ENCODE results near the gene RNF111.
A peak's percentile ranks its signal among the peaks of the same experiment; 100 is the strongest.
"Not testable (repeated sequence)": the region's sequence is repeated elsewhere in the genome, so short reads cannot be mapped to it uniquely, and the experiment has no call there.

RNF111 gene

GRCh38 chr15:59059076-59059597, 71.7 kb downstream of the RNF111 start:
- DNase-seq (ENCODE audit: low spot score) = no peak

DNA sequence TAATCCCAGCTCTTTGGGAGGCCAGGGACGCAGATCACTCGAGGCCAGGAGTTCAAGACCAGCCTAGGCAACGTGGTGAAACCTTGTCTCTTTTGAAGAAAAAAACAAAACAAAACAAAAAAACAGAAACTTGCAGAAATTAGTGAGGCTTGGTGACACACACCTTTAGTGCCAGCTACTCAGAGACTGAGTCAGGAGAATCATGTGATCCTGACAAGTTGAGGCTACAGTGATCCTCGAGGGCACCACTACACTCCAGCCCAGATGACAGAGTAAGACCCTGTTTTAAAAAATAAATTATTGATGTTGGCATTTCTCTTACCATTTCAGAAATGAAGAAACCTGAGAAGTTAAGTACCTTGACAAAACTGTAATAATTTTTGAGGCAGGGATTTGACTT, 72.9 kb downstream of the RNF111 start:
- DNase-seq (ENCODE audit: low spot score) = no peak

GRCh38 chr15:59063042-59063441, 75.6 kb downstream of the RNF111 start:
- DNase-seq (ENCODE audit: low spot score) = no peak

DNA sequence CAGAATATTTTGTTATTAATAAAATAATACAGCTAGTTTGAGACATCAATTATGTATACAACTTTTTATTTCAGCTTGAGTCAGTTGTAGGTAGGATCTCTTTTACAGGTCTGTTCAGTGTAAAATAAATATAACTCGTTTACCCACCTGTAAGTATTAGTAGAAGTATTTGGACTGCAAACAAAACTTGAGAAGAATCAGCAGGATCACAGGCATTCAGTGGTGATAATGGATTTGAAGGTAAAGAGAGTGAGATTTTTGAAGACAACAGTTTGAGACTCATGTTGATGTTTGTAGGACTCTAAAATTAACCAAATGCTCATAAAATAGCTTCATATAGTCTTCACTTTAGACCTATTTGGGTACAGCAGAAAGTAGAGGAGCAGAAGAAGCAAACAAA, 82.0 kb downstream of the RNF111 start:
- no peak for DNase-seq (ENCODE audit: low spot score)

DNA sequence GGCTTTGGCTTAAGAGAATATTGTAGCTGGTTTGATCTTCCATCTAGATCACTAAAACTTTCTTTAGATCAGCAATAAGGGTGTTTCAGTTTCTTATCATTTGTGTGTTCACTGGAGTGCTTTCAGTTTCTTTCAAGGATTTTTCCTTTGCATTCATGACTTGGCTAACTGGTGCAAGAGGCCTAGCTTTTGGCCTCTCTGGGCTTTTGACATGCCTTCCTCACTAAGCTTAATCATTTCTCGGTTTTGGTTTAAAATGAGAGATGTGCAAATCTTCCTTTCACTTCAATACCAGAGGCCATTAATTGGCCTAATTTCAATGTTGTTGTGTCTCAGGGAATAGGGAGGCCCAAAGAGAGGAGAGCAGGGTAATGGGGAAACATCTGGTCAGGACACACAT, 87.1 kb downstream of the RNF111 start:
- no peak for DNase-seq (ENCODE audit: low spot score)

DNA sequence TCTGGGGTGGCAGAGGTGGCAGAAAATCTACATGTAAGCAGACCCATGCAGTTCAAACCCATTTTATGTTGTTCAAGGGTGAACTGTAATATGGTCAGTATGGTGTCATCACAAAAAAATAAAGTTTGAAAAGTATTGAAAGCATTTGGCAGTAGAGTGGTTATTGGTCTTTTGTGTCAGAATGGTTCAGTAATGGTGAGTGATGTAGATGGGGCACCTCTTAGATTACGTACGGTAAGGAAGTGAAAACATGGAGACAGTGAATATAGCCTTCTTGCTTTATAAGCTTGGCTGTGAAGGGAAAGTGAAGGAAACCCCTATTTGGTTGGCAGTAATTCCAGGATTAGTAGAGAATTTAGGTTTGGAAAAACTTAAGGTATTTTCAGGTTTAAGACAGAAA, 100.3 kb downstream of the RNF111 start:
- no peak for DNase-seq (ENCODE audit: low spot score)

GRCh38 chr15:59094077-59094476, 106.6 kb downstream of the RNF111 start:
- no peak for DNase-seq (ENCODE audit: low spot score)

DNA sequence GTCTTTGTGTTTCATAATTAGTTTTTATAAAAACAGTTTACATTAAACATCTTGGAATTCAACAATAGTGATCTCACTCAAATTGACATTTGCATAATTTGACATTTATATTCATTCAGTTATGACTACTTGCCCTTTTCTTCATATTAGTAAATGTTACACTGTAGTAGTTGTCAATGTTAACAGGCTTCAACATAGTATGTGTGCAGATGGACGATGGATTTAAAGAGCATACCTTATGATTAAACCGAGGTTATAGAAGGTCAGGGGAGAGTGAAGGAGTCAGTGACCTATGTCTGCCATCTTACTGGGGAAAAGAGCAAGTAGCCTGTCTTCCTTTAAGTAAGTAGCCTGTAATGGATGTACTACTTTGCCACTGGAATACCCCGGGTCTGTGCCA, 109.0 kb downstream of the RNF111 start:
- DNase-seq (ENCODE audit: low spot score) = no peak

GRCh38 chr15:59099162-59099685, 111.8 kb downstream of the RNF111 start:
- no peak for DNase-seq (ENCODE audit: low spot score)

DNA sequence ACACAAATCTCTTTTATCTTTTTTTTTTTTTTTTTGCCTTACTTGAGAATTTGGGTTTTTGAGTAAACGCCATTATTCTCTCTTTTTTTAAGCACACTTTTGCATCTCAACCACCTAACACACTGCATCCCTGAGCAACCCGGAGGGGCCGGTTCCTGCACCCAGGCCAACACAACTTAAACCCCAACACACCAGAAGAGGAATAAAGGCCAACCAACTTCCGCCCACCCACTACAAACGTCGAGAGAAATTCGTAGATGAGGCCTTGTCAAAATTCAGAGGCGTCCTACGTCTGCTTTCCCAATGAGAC, 117.1 kb downstream of the RNF111 start:
- no peak for DNase-seq (ENCODE audit: low spot score)

DNA sequence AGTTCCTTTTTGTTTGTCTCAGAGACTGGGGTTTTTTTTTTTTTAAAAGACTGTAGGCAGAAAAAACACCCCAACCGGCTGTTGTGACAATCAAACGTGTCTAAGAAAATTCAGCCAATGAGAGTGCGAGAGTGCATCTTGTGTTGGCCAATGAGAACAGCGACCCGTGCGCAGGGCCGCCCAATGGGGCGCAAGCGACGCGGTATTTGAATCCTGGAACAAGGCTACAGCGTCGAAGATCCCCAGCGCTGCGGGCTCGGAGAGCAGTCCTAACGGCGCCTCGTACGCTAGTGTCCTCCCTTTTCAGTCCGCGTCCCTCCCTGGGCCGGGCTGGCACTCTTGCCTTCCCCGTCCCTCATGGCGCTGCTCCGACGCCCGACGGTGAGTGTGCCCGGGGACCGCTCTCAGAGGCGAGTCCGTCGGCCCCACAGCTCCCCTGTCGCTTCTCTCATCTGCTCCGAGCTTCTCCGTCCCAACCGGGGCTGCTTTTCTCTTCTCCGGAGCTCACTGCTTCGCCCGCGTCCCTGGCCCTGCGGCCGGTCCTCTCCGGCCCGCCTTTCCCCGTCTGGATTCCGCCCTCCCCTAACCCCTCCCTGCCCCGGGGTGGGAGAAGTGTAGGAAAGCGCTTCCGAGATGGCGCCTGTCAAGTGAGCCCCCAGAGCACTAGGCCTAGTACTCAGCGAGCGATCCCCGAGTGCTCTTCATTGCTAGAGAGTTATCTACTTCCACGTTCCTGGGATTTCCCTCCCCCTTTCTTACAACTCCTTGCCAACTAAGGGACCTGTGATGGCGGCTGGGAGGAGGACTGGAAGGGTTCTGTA, 117.7 kb downstream of the RNF111 start, which contains the start of gene CCNB2:
CCNB2 (plus strand) TSS at position 235 of the 821 bp plus-strand sequence; CDS start at position 358, 123 bp downstream.
- DNase-seq (ENCODE audit: low spot score) = peak; percentile 98

GRCh38 chr15:59105854-59106253, 118.4 kb downstream of the RNF111 start:
- DNase-seq (ENCODE audit: low spot score) = peak; percentile 16

DNA sequence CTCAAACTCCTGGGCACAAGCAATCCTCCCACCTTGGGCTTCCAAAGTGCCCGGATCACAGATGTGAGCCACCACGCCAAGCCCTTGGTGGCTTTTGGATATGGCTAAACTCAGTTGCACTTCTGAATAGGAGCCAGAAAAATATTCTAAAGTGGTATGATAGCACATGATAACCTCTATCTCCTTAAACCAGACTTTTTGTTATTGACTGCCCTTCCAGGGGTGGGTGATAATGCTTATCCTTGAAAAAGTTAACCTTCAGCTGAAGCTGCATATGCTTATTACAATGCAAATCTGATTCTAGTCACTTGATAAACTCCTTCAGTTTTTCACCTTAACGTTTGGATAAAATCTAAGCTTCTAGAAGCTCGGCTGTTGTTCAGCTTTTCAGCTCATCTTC, 123.8 kb downstream of the RNF111 start:
- DNase-seq (ENCODE audit: low spot score) = no peak

DNA sequence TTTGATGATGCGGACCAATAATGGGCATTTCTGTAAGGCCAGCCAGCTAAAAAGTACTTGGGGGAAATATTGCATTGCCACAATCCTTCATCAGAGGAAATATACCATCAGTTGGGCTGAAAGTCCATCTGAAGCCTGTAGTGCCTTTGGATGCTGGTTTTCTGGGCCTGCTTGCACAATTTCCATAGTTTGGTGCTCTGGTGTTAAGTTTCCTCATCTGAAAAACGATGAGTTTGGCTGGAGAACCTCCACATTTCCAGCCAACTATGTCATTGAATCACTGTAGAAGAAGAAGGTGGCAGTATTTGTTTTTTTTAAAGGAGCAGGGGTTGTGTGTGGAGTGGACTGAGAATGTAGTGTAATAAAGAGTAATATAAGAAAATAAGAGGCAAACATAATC, 127.6 kb downstream of the RNF111 start:
- DNase-seq (ENCODE audit: low spot score) = no peak

GRCh38 chr15:59116141-59116540, 128.7 kb downstream of the RNF111 start:
- DNase-seq (ENCODE audit: low spot score) = no peak

GRCh38 chr15:59116771-59117170, 129.3 kb downstream of the RNF111 start:
- no peak for DNase-seq (ENCODE audit: low spot score)

DNA sequence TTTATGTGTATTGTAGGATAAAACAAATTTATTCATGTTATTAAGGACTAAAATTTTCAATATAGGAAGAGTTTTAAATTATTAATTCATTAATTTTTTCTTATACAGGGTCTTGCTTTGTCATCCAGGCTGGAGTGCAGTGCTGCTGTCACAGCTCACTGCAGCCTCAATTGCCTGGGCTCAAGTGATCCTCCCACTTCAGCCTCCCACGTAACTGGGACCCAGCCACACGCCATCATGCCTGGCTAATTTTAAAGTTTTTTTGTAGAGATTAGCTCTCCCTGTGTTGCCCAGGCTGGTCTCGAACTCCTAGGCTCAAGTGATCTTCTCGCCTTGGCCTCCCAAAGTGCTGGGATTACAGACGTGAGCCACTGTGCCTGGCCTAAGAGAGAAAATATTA, 132.2 kb downstream of the RNF111 start:
- no peak for DNase-seq (ENCODE audit: low spot score)

DNA sequence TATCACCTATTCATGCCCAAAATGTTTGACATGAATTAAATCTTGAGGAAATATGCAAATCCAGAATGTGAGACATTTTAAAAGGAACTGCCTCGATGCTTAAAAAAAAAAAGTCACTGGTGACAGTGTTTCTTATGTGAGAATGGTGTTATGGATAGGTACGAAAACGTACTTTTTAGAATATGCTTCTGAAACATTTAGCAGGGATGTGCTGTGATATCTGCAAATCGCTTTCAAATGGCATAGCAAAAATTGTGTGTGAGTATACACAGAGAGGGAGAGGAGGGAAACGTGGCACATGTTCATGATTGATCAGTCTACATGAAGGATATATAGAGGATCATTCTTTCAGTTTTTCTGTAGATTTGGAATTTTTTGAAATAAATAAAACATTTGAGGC, 133.5 kb downstream of the RNF111 start:
- no peak for DNase-seq (ENCODE audit: low spot score)

GRCh38 chr15:59124261-59124660, 136.8 kb downstream of the RNF111 start:
- DNase-seq (ENCODE audit: low spot score) = no peak

DNA sequence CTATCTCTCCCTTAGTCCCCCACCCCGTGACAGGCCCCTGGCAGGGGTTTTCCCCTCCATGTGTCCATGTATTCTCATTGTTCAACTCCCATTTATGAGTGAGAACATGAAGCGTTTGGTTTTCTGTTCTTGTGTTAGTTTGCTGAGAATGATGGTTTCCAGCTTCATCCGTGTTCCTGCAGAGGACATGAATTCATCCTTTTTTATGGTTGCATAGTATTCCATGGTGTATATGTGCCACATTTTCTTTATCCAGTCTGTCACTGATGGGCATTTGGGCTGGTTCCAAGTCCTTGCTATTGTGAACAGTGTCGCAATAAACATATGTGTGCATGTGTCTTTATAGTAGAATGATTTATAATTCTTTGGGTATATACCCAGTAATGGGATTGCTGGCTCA, 138.2 kb downstream of the RNF111 start:
- not testable (repeated sequence) for DNase-seq (ENCODE audit: low spot score)

DNA sequence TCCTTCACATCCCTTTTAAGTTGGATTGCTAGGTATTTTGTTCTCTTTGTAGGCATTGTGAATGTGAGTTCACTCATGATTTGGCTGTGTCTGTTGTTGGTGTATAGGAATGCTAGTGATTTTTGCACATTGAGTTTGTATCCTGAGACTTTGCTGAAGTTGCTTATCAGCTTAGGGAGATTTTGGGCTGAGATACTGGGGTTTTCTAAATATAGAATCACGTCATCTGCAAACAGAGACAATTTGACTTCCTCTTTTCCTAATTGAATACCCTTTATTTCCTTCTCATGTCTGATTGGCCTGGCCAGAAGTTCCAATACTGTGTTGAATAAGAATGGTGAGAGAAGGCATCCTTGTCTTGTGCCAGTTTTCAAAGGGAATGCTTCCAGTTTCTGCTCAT, 139.8 kb downstream of the RNF111 start:
- DNase-seq (ENCODE audit: low spot score) = not testable (repeated sequence)

- no peak for DNase-seq (ENCODE audit: low spot score)
Measured at GRCh38 chr15:59131456-59131855, 144.0 kb downstream of the RNF111 start.

DNA sequence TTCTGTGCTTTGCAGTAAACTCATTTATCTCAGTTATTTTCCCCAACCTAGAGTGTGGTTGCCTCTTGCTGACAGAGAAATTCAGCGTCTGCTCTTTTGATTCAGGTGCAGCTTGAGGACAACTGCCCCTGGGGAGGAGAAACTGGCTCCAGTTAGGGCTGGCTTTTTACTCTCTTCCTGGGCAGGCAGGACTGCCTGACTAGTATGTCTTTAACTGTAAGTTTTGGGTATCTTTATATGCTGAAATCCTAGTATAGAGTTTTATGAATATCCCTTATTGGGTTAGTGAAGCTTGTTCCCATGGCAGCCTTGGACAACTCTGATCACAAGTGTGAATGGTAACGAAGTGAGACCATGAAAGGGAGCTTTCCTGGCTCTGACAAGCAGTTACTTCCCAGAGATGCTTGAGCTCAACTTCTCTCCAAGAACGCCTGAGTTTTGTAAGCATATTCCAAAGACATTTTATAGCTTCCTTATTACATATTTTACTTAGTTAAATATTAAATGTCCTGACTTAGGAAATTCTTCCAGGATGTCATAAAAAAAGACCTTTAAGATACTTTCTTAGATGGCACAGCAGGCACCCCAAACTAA, 144.6 kb downstream of the RNF111 start:
- DNase-seq (ENCODE audit: low spot score) = no peak
